A673 (cell line): ENCODE results near the gene BCL6.

Experiments used
- CTCF ChIP-seq: fragments of 300-800, 200-600 bp; sonication (generic); conservative IDR thresholded peaks from 2 replicates; pipeline ENCODE4 v1.5.1; 2017; ENCODE audit warnings: low read depth, mild to moderate bottlenecking, antibody characterized with exemption, low read length, moderate library complexity, mixed read lengths
- EZH2 ChIP-seq: fragments of 200-600 bp; sonication (generic); IDR thresholded peaks from 2 replicates; pipeline ENCODE4 v1.6.1; 2017; ENCODE audit warnings: borderline replicate concordance, low read depth, mild to moderate bottlenecking, mixed read lengths, antibody characterized with exemption, low read length; ENCODE audit not compliant: poor library complexity, severe bottlenecking

GRCh38 chr3:187684880-187685279 lies 60.4 kb downstream of the BCL6 start:
- TF ChIP-seq CTCF (no peak), EZH2 (no peak)
